HUES6 (cell line): ENCODE measurements around the gene GFM2.
"Not testable (repeated sequence)": the region's sequence is repeated elsewhere in the genome, so short reads cannot be mapped to it uniquely, and the experiment has no call there.

Experiments
- H3K27ac ChIP-seq: 2 replicates; pipeline ENCODE4 v1.7.0; 2013; ENCODE audit warnings: low read depth, mild to moderate bottlenecking, low read length, inconsistent platforms
- H3K27me3 ChIP-seq: 2 replicates; pipeline ENCODE4 v1.6.1; 2013; ENCODE audit warnings: low read length; ENCODE audit not compliant: control insufficient read depth, insufficient read depth
- H3K36me3 ChIP-seq: 2 replicates; pipeline ENCODE4 v1.6.1; 2013; ENCODE audit warnings: low read length; ENCODE audit not compliant: control insufficient read depth, insufficient read depth
- H3K4me1 ChIP-seq: 2 replicates; pipeline ENCODE4 v1.6.1; 2013; ENCODE audit warnings: low read length; ENCODE audit not compliant: control insufficient read depth, insufficient read depth
- H3K4me3 ChIP-seq: 2 replicates; pipeline ENCODE4 v1.5.1; 2013; ENCODE audit warnings: low read depth, low read length
- H3K9ac ChIP-seq: one replicate; pipeline ENCODE4 v1.6.1; 2013; ENCODE audit warnings: mild to moderate bottlenecking, low read length
- H3K9me3 ChIP-seq: 2 replicates; pipeline ENCODE4 v1.6.1; 2013; ENCODE audit warnings: low read depth, low read length; ENCODE audit not compliant: control insufficient read depth, insufficient read depth

Gene GFM2

GRCh38 chr5:74766418-74766848 is 484 bp downstream of the GFM2 start:
- no peaks in the 10 kb centered on the region for H3K27me3 ChIP-seq
- H3K9ac ChIP-seq = peak overlapping the region; percentile 70
- H3K4me3 ChIP-seq = peak overlapping the region; percentile 92
- peaks cover 4% of the 10 kb centered on the region; the same call in 1 of the 2 replicates for H3K4me1 ChIP-seq
- H3K36me3 ChIP-seq = peaks cover 49% of the 10 kb centered on the region
- no peak overlapping the region for H3K27ac ChIP-seq
- H3K9me3 ChIP-seq = no peaks in the 10 kb centered on the region

DNA sequence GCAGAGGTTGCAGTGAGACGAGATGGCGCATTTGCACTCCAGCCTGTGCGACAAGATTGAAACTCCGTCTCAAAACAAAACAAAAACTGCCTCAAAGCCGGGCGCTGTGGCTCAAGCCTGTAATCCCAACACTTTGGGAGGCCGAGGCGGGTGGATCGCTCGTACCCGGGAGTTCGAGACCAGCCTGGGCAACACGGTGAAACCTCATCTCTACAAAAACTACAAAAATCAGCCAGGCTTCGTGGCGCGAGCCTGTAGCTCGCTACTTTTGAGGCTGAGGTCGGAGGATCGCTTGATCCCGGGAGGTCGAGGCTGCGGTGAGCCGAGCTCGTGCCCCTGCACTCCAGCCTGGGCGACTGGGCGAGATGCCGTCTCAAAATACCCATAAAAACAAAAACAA is 988 bp downstream of the GFM2 start:
- Histone ChIP-seq H3K4me1 (peaks cover 4% of the 10 kb centered on the region; the same call in 1 of the 2 replicates), H3K9me3 (no peaks in the 10 kb centered on the region), H3K27me3 (no peaks in the 10 kb centered on the region), H3K9ac (peak overlapping the region; percentile 70), H3K36me3 (peaks cover 46% of the 10 kb centered on the region), H3K27ac (no peak overlapping the region), H3K4me3 (peak overlapping the region; percentile 92)

GRCh38 chr5:74765201-74765600 is 1.7 kb downstream of the GFM2 start:
- H3K9ac ChIP-seq = peak overlapping the region; percentile 29

GRCh38 chr5:74763504-74763903 is 3.4 kb downstream of the GFM2 start:
- H3K9me3 ChIP-seq = no peaks in the 10 kb centered on the region
- H3K36me3 ChIP-seq = peaks cover 44% of the 10 kb centered on the region
- H3K4me3 ChIP-seq = no peak overlapping the region
- no peak overlapping the region for H3K9ac ChIP-seq
- H3K27me3 ChIP-seq = no peaks in the 10 kb centered on the region
- peaks cover 4% of the 10 kb centered on the region; the same call in 1 of the 2 replicates for H3K4me1 ChIP-seq
- no peak overlapping the region for H3K27ac ChIP-seq

More at GRCh38 chr5:74765201-74765600, 1.7 kb downstream of the GFM2 start:
- Histone ChIP-seq H3K9me3 (no peaks in the 10 kb centered on the region), H3K4me3 (peak overlapping the region; percentile 23; the same call in 1 of the 2 replicates), H3K27me3 (no peaks in the 10 kb centered on the region), H3K4me1 (peaks cover 4% of the 10 kb centered on the region; the same call in 1 of the 2 replicates), H3K36me3 (peaks cover 45% of the 10 kb centered on the region), H3K27ac (no peak overlapping the region)

DNA sequence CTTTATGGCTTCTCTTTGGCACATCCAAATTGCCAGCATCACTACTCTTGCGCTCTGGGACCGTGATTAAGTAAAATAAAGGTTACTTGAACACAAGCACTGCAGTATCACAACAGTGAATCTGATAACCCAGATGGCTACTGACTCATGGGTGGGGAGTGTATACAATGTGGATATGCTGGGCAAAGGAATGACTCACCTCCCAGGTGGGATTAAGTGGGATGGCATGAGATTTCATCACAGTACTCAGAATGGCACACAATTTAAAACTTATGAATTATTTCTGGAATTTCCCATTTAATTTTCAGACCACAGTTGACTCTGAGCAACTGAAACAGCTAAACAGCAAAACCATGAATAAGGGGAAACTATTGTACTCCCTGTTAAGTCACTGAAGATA is 4.3 kb downstream of the GFM2 start:
- Histone ChIP-seq H3K27ac (no peak overlapping the region), H3K9ac (no peak overlapping the region), H3K4me3 (no peak overlapping the region), H3K36me3 (peaks cover 53% of the 10 kb centered on the region), H3K9me3 (no peaks in the 10 kb centered on the region), H3K4me1 (no peaks in the 10 kb centered on the region), H3K27me3 (no peaks in the 10 kb centered on the region)

- H3K9me3 ChIP-seq = no peaks in the 10 kb centered on the region; the same call in 1 of the 2 replicates
- H3K36me3 ChIP-seq = peaks cover 65% of the 10 kb centered on the region
- no peak overlapping the region for H3K27ac ChIP-seq
These were observed 5.7 kb downstream of the GFM2 start for GRCh38 chr5:74761241-74761640.

GRCh38 chr5:74748742-74749141 is 18.2 kb downstream of the GFM2 start:
- H3K9me3 ChIP-seq, H3K4me1 ChIP-seq, H3K9ac ChIP-seq, H3K27ac ChIP-seq, H3K4me3 ChIP-seq, H3K27me3 ChIP-seq: not testable (repeated sequence)
- H3K36me3 ChIP-seq = peaks cover 73% of the 10 kb centered on the region

More at GRCh38 chr5:74761241-74761640, 5.7 kb downstream of the GFM2 start:
- Histone ChIP-seq H3K4me3 (no peak overlapping the region), H3K4me1 (no peaks in the 10 kb centered on the region), H3K9ac (no peak overlapping the region), H3K27me3 (no peaks in the 10 kb centered on the region)

GRCh38 chr5:74738406-74738805 is 28.5 kb downstream of the GFM2 start:
- H3K9ac ChIP-seq = no peak overlapping the region
- H3K9me3 ChIP-seq = no peaks in the 10 kb centered on the region
- H3K27me3 ChIP-seq = no peaks in the 10 kb centered on the region
- H3K4me1 ChIP-seq = no peaks in the 10 kb centered on the region
- H3K36me3 ChIP-seq = peaks cover 88% of the 10 kb centered on the region
- no peak overlapping the region for H3K27ac ChIP-seq
- no peak overlapping the region for H3K4me3 ChIP-seq

DNA sequence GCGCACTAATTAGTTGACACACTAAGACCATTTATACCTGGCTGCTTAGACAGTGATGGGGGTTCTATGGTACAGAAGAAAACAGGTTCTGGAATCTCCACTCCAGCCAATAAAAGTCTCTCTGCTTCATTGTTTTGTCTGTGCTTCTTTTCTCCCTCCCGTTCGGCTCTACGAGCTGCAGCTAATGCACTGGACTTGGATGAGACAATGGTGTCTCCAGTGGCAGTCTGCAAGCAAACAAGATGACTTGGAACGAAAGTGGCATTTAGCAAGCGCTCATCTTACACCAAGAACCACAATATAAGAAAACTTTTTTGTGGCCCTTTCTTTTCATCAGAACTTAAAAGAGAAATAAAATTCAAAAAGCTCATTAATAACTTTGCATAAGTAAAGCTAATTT is 30.2 kb downstream of the GFM2 start:
- no peaks in the 10 kb centered on the region for H3K4me1 ChIP-seq

DNA sequence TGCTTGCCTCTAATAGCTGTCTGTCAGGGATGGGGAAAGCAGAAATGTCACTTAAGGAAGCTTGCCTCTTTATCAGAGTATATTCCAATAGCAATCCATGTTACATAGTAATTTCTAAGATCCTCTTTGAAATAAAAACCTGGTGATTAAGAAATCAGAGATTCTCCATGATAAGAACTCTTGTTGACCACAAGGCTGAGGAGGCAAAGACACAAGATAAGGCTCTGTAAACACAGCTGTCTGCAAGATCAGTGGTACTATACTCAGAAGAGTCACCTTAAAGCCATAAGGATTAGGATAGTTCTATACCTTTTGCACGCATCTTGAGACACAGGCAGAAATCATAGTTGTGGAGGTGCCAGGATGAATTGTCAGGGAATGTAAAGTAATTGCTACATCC is 41.6 kb downstream of the GFM2 start:
- Histone ChIP-seq H3K4me3 (no peak overlapping the region), H3K27ac (no peak overlapping the region), H3K36me3 (peaks cover 72% of the 10 kb centered on the region), H3K9ac (no peak overlapping the region), H3K9me3 (no peaks in the 10 kb centered on the region), H3K27me3 (no peaks in the 10 kb centered on the region), H3K4me1 (no peaks in the 10 kb centered on the region)

More for the DNA sequence above, 30.2 kb downstream of the GFM2 start:
- H3K27ac ChIP-seq = no peak overlapping the region
- no peaks in the 10 kb centered on the region for H3K9me3 ChIP-seq
- no peaks in the 10 kb centered on the region for H3K27me3 ChIP-seq
- no peak overlapping the region for H3K9ac ChIP-seq
- H3K36me3 ChIP-seq = peaks cover 81% of the 10 kb centered on the region
- no peak overlapping the region for H3K4me3 ChIP-seq

DNA sequence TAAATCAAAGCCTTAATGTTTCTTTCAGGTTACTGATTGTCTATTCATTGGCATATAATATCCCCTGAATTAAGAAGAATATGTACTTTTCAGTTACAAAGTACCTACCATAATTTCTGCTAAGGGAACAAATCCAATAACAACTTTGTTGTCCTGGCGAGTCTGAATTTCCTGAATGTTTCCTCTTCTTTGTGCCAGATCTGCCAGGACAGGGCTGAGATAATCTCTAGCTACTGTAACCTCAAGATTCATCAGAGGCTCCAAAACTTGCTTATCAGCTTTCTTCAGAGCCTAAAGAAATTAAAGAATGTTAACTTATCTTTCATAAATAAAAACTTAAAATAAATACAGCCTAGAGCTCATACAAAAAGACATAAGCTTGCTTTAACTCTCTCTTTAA is 44.6 kb downstream of the GFM2 start:
- Histone ChIP-seq H3K27me3 (no peaks in the 10 kb centered on the region), H3K36me3 (peaks cover 70% of the 10 kb centered on the region), H3K27ac (no peak overlapping the region), H3K4me1 (no peaks in the 10 kb centered on the region), H3K9me3 (no peaks in the 10 kb centered on the region), H3K9ac (no peak overlapping the region), H3K4me3 (no peak overlapping the region)

DNA sequence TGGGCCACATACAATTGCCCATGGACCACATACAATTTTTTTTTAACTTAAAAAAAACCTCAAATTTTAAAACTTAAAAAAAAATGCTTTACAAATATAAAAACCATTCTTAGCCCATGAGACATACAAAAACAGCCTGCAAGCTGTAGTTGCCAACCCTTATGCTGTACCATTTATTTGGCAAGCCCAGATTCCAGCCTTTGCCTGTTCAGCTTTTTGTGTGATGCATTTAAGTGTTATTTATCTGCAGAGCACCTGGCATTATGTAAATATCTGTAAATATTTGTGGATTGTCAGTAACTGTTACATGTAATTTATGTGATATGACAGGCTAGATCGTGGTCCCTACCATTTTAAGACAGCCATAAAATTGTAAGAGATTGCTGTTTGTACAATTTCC is 49.3 kb downstream of the GFM2 start:
- no peaks in the 10 kb centered on the region for H3K27me3 ChIP-seq
- H3K4me1 ChIP-seq = no peaks in the 10 kb centered on the region
- H3K4me3 ChIP-seq = no peak overlapping the region
- H3K9ac ChIP-seq = no peak overlapping the region
- no peaks in the 10 kb centered on the region for H3K9me3 ChIP-seq
- H3K36me3 ChIP-seq = peaks cover 44% of the 10 kb centered on the region
- no peak overlapping the region for H3K27ac ChIP-seq
